PC-3 (cell line): ENCODE data around the gene C1QTNF5.

ENCODE experiments used
- EZH2 ChIP-seq: fragments of 300-600 bp; sonication (generic); IDR thresholded peaks from one replicate; pipeline ENCODE4 v1.6.1; 2017; ENCODE audit warnings: antibody characterized with exemption, mild to moderate bottlenecking, low read length; ENCODE audit not compliant: unreplicated experiment
- TF ChIP-seq, protein P1 (sequence below): fragments of 300-600 bp; sonication (generic); conservative IDR thresholded peaks from 2 replicates; pipeline ENCODE4 v1.5.1; 2017; ENCODE audit warnings: antibody characterized with exemption, low read depth, mild to moderate bottlenecking, low read length

DNA sequence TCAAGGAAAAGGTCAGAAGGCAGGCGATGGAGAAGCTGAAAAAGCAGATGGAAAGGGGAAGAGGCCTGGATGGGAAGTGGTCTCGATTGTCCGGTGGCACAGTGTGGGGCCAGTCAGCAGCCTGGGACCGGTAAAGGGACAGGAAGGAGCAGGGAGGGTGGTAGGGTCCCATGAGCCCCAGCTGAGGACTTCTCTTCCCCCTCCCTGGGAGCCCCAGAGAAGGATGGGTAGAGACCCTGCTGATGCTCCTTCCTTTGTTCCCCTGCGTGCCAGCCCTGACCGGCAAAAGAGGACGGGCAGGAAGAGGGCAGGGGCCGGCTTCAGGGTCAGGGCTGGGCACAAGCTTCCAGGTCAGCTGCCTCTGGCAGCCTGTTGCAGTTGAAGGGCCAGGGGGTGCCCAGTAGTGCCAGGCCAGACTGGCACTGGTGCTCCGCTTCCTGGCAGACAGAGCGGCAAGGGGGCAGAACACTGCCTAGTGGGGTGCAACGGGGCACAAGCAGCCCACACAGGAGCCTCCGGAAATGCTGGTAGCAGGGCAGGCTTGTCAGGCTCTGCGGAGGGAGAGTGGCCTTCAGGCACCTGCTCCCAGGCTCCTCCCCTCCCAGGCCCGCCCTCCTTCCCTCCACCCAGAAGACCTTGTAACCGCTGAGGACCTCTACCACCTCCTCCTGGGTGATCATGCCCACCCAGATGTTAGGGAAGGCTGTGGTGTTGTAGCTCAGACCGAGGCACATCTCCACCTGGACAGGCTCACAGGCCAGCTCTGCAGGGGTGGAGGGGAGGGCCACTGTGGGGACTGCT is 739 bp upstream of the C1QTNF5 start:
- TF ChIP-seq, protein P1, sequence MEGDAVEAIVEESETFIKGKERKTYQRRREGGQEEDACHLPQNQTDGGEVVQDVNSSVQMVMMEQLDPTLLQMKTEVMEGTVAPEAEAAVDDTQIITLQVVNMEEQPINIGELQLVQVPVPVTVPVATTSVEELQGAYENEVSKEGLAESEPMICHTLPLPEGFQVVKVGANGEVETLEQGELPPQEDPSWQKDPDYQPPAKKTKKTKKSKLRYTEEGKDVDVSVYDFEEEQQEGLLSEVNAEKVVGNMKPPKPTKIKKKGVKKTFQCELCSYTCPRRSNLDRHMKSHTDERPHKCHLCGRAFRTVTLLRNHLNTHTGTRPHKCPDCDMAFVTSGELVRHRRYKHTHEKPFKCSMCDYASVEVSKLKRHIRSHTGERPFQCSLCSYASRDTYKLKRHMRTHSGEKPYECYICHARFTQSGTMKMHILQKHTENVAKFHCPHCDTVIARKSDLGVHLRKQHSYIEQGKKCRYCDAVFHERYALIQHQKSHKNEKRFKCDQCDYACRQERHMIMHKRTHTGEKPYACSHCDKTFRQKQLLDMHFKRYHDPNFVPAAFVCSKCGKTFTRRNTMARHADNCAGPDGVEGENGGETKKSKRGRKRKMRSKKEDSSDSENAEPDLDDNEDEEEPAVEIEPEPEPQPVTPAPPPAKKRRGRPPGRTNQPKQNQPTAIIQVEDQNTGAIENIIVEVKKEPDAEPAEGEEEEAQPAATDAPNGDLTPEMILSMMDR: no peak
- no peak for TF ChIP-seq EZH2
